Stimulated activated CD8-positive, alpha-beta memory T cell treated with anti-CD3 and anti-CD28 coated beads, Interleukin-12 subunit alpha, Interleukin-12 subunit beta, amount 100 ng/mL, for 1 hour (primary cell): ENCODE measurements around the gene HECTD4.
A peak's percentile ranks its signal among the peaks of the same experiment; 100 is the strongest.

Experiments
- DNase-seq: peaks from one replicate; pipeline ENCODE4 v3.0.0-alpha.2; 2020; ENCODE audit warnings: low read depth

HECTD4 gene

DNA sequence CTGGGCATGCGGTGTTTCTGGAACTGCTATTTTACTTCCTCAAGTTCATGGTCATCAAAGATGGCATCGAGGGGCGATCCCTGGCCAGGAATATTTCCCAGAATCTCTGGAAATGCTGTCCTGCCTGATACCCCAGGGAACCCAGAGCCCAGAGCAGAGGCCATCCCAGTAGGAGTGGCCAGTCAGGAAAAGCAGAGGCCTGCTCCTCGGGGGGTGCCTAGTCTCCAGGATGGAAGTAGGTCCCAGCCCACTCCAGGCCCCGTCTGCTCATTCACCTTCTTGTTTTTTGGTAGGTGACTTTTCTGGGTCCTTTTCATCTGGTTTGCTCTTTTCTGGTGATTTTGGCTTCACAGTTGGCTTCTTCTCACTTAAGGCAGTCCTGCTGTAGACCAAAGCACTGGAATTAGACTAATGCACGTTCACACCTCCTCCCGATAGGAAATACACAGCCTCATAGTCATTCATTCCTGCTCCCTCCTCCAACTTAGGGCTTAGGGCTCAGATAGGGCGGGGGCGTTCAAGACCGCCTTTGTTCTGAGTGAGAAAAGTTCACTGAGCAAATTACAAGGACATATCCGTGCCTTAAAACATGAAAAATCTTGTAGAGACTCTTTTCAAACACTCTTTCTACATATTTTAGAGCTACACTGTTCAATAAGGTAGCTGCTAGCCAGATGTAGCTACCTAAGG is 205.8 kb downstream of the HECTD4 start:
- DNase-seq: no peak

DNA sequence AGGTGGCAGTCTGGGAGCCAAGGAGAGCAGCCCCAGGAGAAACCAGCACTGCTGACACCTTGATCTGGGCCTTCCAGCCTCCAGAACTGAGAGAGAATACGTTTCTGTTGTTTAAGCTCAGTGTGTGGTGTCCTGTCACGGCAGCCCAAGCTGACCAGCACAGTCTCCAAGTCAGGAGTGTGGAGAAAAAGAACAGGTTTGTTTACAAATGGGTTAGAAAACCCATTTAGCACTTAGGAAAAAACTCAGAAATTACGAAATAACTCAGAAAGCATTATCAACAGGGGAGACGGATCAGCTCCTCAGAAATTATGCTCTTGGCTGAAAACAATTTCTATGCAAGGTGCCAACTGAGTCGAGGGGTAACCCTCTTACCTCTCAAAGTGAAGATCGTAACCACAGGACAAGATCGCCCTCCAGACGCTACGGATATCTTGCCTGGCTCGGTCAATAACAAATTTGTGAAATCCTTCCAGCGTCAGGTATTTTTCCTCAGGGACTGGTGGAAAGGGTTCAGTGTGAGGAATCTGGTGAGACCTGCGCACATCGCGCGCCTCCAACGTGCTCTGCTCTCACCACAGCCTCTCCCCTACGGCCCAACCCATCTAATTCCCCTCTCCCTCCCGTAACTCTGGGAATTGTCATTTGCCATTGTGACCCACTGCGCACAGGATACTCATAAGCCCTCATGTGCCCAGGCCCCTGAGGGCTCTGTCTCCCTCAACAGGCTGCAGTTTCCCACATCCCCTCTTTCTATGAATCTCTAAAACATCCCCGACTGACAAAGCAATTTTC is 206.7 kb downstream of the HECTD4 start:
- DNase-seq: no peak

DNA sequence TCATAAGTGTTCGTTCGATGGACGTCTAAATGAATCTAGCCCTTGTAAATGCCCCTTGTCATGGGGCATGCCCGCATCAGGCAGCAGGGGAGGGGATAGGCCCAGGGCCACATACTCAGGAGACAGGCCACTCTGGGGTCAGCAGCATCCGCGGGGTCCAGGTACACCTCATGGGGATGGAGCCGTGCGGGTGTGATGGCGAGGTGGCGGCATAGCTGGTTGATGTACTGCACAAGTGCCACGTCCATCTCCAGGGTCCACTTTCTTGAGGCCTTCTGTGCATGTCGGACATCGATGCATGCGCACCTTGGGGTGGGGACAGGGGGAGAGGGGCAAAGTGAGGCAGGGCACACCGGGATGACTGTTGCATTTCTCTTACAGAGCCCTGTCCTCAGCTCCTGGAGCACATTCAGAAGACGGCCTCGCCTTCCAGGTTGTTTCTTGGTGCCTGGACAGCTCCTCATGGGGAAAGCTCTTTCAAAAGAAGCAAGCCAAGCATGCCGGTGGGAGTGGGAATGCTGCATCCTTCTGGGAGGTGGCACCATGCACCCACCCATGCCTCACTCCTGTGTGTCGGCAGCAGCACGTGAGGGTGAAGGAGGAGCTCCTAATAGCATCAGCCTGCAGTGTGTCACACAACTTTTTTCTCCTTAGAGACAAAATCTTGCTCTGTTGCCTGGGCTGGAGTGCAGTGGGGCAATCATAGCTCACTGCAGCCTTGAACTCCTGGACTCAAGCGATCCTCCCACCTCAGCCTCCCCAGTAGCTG is 209.5 kb downstream of the HECTD4 start:
- no peak for DNase-seq

DNA sequence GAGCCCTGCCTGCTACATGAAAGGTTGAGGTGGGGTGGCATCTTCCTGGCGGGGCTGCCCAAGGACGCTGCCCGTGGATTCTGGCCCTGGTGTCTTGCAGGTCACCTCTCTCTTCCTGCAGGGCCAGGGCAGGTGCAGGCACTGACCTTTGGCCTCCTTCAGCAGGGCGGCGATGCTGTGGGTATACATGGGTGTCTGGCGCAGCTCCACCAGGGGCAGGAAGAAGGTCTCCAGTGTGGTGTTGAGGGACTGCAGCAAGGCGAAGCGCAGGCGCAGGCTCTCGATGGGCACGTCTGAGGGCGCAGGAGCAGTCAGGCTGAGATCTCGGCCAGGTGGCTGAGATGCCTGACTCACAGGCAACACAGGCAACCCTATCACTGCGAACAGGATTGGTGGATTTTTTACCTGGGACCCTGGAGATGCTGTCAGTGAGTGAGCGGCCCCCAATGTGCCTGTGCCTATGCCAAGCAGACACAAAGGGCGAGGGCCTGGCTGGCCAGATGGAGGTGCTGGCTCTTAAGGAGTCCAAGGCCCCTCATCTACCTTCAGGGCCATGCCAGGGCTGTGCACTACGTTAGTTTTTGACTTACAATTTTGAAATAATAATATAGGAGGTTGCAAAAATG is 211.1 kb downstream of the HECTD4 start:
- no peak for DNase-seq

DNA sequence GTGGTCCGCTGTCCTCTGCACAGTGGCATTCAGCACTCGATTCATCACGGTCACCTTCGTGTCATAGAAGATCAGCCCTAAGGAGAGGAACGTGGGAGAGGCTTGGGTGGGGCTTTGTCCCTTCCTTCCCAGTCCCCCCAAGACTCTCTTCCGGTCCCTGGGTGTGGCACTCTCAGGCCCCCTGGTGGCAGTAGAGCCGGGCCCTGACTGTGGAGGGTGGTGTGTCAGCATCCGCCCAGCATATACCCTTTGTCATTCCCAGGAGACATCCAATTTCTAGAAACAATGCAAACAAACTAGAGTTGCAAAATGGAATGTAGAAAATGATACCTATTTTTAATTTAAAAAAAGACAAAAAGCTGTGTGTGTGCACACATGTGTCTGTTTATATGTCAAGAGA is 211.9 kb downstream of the HECTD4 start:
- DNase-seq: peak; percentile 14

DNA sequence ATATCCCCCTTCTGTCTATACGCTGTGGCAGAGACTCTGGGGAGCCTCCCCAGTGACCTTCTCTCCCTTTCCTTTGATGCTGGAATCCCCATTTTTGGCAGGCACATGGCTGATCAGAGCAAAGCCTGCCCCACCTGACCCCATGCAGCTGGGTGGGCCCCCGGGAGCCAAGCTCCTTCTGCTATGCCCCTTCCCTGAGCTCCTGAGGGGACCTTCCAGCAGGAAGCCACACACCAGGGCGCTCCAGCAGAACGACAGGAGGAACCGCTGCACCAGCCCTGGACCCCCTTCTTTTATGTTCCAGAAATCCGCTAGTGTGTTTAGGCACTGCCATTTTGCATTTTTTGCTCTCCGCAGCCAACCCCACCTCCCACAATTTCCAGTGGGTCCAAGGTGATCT is 212.3 kb downstream of the HECTD4 start:
- no peak for DNase-seq

DNA sequence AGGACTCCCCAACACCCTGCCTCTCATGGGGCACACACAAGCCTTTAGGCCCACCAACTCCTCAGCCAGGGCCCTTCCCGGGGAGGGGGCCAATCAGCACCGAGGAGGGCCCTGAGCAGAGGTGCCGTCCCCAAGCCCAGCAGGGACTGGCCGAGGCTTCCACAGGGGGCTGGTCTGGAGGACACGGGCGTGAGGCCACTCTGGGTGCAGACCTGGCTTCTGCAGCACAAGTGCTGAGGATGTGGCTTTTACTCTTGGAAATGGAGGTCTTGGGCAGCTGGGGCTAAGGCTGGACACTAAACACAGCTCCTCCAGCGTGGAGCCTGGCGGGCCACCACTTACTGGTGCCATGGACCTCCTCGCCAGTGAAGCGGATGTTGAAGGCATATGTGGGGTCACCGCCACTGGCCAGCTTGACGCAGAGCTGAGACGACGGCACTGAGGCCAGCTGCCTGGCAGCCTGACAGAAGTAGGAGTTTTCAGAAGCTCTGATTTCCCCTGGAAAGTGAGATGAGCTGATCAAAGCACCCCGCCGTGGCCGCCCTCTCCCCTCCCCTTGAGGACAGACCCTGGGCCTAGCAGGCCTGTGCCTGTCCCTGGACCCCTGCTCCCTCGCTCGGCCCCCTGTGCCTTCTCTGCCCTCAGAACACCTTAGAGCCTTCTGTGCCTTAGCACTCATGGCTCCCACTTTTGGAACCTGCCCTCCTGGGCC is 212.9 kb downstream of the HECTD4 start:
- no peak for DNase-seq

DNA sequence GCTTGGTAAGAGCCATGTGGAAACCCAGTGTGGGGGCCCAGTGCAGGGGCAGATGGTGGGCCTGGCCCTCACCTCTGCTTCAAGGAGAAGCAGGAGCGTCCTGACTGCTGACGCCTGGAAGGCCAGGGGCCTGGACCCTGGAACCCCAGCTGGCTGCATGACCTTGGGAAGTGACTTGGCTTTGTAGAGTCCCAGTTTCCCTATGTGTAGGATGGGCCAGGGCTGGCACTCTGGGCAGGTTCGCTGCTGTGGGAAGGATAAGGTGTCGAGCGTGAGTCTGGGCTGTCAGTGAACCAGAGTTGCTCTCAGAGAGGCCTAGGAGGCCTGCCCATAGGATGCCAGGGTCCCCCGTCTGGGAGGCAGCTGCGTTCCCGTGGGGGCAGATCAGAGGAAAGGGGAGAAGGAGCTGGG is 213.7 kb downstream of the HECTD4 start:
- DNase-seq: no peak

DNA sequence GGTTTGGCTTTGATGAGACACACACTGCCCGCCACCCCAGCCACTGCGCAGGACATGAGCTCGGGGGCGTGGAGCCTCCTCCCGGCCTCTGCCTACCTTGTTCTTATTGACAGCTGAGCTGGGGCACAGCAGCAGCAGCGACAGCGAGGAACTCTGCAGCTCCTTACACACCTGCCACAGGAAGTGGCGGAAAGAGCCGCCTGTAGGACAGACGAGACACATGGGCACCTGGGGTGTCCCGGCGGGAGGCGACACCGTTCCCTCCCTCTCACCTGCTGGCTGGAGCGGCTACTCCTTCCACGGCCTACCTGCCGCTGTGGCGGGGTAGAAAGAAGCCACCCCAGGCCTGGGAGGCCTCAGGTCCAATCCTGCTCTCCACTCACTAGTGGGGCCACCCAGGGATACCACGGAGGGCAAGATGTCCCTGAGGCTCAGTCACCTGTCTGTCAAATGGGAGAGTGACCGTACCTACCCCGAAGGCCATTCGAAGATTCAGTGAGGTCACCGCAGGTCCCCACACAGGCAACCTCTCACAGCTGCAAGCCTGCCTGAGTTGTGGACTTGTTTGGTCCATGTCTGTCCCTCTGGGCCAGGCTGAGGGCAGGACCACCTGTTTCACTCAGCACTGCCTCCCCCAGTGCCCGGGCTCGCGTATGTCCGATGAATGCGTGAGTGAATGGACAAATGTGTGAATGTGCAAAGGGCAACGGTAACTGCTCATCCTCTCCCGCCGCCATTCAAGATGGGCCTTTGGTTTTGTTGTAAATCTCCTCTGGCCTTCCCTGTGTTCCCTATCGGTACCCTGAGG is 214.3 kb downstream of the HECTD4 start:
- no peak for DNase-seq

DNA sequence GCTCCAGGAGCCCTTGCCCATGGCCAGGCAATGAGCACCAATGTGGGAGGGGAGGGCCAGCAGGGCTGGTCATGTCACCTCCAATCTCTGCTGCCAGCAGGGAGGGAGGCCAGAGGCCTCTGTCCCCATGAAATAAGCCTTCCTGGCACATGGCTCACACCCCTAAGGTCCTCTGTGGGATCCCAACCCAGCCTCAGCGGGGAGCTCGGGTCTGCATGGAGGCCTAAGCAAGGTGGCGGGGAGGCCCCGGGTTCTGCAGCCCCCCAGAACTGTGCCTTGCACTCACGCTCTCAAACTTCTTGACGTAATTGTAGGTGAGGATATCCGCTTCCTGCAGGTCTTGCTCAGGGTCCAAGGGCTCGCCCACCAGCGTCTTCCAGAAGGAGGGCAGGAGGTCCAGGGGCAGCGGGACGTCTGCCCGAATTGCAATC is 215.2 kb downstream of the HECTD4 start:
- no peak for DNase-seq

DNA sequence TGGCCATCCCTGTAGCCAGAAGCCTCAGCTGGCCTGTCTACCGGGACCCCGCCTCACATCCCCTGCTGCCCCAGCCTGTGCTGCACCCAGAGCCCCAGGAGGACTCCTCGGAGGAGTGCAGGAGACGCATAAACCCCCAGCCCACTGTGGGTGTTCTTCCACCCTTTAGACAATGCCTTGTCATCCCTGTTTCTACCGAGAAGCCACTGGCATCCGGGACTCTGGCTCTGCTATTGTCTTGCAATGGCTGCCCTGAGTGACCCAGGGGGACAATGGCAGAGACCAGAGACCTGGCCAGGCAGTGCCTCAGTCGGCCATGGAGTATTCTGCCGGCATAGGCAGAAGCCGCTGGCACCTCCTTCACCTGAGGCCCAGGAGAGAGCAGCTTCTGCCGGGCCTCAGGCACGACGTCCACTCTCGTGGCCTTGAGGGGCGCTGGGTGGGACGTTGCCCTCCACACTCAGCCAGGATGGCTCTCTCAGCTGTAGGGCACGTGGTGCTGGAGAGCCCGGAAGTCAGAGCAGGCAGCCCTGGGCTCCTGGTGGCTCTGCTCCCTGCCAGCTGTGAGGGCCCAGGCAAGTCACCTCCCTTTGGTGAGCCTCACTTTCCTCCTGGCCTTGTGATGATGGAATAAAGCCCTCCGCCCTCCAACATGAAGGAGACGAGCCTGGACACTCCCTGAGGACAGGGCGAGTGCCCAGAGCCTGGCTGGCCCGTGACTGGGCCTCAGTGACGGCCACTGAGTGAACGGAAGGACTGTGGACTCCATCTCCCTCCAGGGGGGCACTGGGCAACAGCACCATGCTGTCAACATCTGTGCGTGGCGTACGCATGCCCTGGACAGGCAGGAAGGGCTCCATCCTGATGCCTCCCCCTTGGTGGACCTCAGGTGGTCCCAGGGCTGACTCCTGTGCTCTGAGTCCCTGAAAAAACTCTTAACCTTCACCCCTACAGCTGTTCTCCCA is 215.9 kb downstream of the HECTD4 start:
- no peak for DNase-seq

DNA sequence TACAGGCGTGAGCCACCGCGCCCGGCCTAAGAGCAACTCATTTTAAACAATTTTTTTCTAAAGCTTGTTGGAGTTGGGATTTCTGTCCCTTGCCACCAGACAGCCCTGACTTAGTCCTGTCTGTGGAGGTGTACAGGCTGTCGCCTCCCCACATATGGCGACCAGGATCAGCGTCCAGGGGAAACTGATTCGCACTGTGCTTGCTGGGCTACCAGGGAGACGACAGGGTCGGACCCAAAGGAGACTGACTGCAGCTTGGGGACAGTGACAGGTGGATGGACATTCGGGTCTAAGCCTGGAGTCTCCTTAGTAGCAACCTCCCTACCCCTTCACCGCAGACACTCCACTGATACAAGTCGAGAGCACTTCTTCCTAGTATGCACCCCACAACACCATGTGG is 216.6 kb downstream of the HECTD4 start:
- DNase-seq: no peak

DNA sequence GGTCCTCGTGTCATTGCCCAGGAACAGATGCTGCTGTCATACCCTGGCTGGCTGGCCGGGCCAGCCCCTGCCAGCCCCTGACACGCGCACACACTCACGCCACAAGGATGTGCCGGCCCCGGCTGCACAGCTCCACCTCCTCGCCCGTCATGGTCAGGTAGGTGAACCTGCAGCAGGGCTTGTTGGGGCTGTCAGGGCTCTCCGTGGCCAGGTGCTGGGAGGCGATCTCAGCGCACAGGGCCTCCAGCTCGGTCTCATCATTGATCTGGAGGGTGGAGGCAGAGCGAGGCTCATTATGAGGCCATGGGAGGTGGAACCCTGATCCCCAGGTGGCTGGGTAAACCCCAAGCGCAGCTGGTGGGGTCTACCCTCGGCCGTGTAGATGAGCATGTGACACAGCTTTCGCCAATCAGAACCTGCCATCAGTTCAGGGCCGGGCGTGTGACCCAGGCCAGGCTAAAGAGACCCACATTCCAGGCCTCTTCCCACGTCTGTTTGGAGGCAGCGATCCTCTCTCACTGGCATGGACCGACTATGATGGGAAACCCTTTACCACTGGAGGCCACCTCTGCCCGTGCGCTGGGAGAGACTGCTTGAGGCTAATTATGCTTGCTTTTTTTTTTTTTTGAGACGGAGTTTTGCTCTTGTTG is 218.1 kb downstream of the HECTD4 start:
- no peak for DNase-seq

DNA sequence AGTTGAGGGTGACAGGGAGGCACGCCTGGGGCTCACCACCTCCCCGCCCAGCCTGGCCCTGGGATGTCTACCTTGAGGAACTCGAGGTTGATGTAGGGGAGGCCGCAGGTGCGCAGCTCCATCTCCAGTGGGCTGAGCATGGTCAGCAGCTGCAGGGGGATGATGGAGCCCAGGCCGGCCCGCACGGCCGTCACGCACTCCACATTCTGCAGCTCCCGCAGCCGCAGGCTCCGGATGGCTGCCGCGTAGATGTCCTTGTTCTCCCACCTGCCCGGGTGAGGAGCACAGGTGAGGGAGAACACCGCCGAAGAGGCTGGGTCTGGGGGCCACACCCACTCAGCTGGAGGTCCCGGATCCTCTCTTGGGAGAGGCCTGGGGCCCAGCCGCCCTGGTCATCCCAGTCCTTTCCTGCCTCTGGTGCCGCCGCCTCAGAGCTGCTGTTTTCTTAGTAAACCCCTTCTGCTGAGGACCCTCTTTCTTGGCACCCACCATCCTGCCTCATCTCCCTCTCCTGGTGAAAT is 218.7 kb downstream of the HECTD4 start:
- DNase-seq: no peak

DNA sequence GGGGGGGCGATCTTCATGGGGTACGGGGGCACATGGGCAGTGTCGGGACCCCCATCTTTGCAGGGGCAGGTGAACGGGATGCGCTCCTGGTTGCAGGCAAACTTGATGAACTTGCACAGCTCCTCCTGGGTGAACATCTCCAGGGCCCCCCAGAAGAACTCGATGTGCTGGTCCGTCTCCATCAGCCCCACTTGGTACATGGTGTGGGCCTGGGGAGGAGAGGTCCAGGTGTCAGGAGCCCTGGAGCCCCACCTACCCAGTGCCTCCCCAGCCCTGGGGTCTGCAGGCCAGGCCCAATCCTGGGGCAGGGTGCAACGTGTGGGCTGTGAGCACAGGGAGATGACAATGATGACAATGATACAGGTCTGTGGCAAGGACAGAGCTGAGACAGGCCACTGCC is 219.2 kb downstream of the HECTD4 start:
- DNase-seq: no peak

DNA sequence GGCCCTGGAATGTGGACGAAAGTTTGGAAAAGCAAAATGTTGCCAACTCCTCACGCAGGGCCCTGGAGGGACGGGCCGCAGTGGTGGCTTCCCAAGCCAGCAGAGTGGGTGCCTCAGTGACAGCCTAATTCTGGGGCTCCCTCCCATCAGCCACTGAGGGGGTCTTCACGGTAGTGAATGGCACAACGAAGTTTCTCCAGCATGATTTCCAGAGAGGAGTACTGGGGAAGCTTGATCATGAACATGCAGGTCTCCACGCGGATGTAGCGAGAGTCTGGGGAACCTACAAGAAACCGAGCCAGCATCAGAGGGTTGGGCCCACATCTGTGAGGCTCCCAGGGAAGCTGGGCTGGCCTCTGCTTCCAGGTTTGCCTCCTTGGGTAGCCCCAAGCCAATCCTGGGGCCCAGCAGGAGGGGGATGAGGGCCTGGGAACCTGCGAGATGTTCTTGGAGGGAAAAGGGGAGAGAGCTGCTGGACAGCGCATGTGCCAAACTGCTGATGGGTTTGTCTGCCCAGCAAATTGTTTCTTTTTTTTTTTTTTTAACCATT is 219.9 kb downstream of the HECTD4 start:
- DNase-seq: no peak

DNA sequence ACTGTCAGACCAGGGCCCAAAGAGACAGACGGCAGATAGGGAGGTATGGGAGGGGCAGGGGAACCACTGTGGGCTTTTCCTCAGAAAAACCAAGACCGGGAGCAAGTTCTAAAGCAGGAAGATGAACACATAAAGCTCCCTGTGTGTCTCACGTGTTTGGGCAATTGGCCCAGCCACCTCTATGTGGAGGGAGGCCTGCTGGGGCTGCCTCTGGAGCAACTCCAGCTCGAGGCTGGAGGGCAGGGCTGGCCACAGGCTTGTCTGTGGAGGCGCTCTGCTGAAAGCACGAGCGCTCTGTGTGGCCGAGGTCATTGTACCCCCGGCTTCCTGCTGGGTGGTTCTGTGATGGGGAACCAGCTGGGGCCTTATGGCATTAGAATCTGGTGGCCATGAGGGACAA is 220.5 kb downstream of the HECTD4 start:
- DNase-seq: no peak

DNA sequence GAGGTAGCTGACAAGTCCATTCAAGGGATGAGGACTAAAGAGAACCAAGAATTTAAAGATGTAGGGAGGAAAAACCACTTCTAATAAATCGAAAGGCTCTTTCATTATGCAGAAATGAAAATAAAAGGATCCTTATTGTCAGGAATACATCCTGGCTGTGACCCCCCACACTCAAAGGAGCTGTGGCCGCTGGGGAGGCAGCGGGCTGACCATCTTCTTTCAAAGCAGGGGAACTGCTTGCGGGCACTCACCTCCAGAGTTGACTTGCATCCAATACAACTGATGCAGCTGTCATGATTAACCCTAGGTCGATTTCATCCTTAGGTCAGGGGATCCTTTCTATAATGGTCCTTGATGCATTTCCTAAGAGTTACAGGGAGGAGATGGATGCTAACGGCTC is 221.6 kb downstream of the HECTD4 start:
- no peak for DNase-seq

DNA sequence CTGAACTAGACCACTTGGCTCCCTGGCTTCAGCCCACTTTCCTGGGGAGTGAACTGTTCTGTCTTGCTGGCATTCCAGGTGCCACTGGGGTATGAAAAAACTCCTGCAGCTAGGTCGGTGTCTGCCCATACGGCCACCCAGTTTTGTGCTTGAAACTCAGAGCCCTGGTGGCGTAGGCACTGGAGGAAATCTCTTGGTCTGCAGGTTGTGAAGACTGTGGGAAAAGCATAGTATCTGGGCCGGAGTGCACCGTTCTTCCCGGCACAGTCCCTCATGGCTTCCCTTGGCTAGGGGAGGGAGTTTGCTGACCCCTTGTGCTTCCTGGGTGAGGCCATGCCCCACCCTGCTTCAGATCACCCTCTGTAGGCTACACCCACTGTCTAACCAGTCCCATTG is 223.1 kb downstream of the HECTD4 start:
- DNase-seq: no peak
